ENCODE results near the gene LIPT2.

DNA sequence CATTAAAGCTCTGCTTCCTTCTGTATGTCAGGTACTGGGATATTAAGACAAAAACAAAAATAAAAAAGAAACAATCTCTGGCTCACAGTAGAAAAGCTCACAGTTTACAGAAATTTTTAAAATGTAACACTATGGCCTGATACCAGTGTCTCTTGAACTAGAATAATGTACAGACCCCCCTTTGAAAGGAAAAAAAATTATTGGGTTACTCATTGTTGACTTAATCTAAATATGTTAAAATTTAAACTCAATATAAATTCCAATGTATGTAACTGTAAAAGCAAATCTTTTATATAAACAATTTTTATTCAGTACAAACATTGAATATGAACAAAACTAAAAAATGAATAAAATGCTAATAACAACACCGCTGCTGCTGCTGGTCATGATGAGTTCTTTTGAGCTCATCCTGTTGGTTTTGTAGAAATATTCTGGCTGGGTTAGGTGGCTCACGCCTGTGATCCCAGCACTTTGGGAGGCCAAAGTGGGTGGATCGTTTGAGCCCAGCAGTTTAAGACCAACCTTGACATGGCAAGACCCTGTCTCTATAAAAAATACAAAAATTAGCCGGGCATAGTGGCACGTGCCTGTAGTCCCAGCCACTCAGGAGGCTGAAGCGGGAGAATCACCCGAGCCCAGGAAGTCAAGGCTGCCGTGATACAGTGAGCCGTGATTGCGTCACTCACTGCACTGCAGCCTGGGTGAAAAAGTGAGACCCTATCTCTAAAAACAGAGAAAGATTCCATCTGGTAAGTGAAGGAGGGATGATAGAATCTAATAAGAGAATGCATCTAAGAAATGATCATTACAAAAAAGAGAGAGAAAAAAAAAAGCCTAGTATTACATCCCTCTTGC lies 14.4 kb downstream of the LIPT2 start:
- TF ChIP-seq POLR2A (IDR thresholded peaks at IDR 0.05) (no peak), CTCF (IDR thresholded peaks at IDR 0.05) (no peak)

Measured in uterus (tissue), 2 donors.